Ascending aorta (tissue), 2 donors: ENCODE measurements around the gene KLF2. TPM values are rescaled to one million over a fixed set of nuclear protein-coding genes. Genes with fewer than 3 reads are reported as not detected.

Experiments used
- DNase-seq, 2 donors: peaks; one replicate each; pipeline ENCODE4 v3.0.0-alpha.2; 2019; ENCODE audit warnings: low spot score in 2 of 2
- H3K27ac ChIP-seq, 2 donors: fragments of 200-600 bp; sonication (generic); one replicate each; pipeline ENCODE4 v1.5.1; 2016 to 2017; ENCODE audit warnings: mild to moderate bottlenecking in 1 of 2
- H3K27me3 ChIP-seq: fragments of 200-600 bp; sonication (generic); one replicate; pipeline ENCODE4 v1.5.1; 2017
- H3K36me3 ChIP-seq, 2 donors: fragments of 200-600 bp; sonication (generic); one replicate each; pipeline ENCODE4 v1.5.1; 2016
- H3K4me1 ChIP-seq, 2 donors: fragments of 200-600 bp; sonication (generic); one replicate each; pipeline ENCODE4 v1.5.1; 2016 to 2017; ENCODE audit warnings: mild to moderate bottlenecking in 1 of 2
- H3K4me3 ChIP-seq, 2 donors: fragments of 200-600 bp; sonication (generic); one replicate each; pipeline ENCODE4 v1.5.1; 2016 to 2017; ENCODE audit warnings: mild to moderate bottlenecking in 1 of 2
- H3K9me3 ChIP-seq, 2 donors: fragments of 200-600 bp; sonication (generic); one replicate each; pipeline ENCODE4 v1.5.1; 2016
- intact Hi-C: fragments of 100-400 bp; cut with DNase I; formaldehyde crosslinking; loops from one replicate; pipeline ENCODE4 v1.15.1; 2023
- total RNA-seq: library from RNA; depleted of rRNA; stranded (reverse); fragments of >200 nt; gene quantifications from one replicate; pipeline ENCODE4 v1.1.0, GENCODE V29; 2016
- TF ChIP-seq, protein P1 (sequence below), 3 experiments: fragments of 200-600 bp in 2 of 3; fragments of 450-650 bp in 1 of 3; sonication (generic) in 2 of 3; IDR thresholded peaks; one replicate each; pipeline ENCODE4 v1.5.1; 2016 to 2019; ENCODE audit warnings: antibody characterized with exemption in 3 of 3, mild to moderate bottlenecking in 1 of 3, moderate library complexity in 1 of 3

Gene KLF2
- total RNA-seq, 1 donor from 2014 or later = 281 TPM

DNA sequence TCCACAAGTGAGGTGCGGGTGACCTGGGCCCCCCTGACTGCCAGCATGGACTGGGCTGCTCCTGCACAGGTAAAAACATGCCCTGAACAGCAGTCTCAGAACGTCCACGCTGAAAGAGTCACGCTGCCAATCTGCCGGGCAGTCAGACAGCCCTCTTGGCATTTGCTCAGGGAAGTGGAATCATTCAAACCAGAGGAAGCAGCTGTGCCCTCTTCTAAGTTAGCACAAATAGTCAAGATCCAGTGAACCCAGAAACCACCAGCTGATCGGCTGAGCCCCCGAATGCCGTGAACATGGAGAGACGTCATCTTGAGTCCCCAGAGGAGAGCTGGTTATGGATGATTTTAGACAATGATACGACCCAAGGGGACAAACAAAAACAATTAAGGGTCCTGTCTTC is 34.4 kb downstream of the KLF2 start:
- no peaks in the 10 kb centered on the region for H3K9me3 ChIP-seq
- no peak for DNase-seq
- no peak overlapping the region for H3K4me3 ChIP-seq
- TF ChIP-seq, protein P1, sequence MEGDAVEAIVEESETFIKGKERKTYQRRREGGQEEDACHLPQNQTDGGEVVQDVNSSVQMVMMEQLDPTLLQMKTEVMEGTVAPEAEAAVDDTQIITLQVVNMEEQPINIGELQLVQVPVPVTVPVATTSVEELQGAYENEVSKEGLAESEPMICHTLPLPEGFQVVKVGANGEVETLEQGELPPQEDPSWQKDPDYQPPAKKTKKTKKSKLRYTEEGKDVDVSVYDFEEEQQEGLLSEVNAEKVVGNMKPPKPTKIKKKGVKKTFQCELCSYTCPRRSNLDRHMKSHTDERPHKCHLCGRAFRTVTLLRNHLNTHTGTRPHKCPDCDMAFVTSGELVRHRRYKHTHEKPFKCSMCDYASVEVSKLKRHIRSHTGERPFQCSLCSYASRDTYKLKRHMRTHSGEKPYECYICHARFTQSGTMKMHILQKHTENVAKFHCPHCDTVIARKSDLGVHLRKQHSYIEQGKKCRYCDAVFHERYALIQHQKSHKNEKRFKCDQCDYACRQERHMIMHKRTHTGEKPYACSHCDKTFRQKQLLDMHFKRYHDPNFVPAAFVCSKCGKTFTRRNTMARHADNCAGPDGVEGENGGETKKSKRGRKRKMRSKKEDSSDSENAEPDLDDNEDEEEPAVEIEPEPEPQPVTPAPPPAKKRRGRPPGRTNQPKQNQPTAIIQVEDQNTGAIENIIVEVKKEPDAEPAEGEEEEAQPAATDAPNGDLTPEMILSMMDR (IDR thresholded peaks at IDR 0.05) = no peak
- intact Hi-C loops = no loop called here
- no peaks in the 10 kb centered on the region for H3K4me1 ChIP-seq
- no peak overlapping the region for H3K27ac ChIP-seq
- no peaks in the 10 kb centered on the region for H3K27me3 ChIP-seq
- peaks cover 0 to 8% of the 10 kb centered on the region in 2 donors for H3K36me3 ChIP-seq

DNA sequence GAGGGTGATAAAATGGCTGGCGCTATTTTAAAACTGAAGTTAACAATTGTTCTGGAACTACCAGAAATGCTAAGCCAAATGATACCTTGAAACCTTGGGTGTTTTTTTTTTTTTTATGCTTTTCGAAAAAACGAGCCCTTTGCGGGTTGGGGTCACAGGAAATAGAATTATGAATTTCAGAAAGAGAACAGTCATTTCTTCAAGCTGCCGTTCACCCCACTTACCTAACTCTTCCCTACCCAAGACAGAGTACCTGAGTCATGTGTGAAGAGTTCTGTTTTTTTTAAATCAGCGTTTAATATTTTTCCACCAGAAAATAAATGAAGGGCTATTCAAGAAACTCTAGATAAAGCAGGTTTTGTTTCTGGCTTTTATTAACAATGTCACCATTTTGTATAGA is 35.3 kb downstream of the KLF2 start:
- Histone ChIP-seq H3K4me1 (no peaks in the 10 kb centered on the region), H3K27me3 (no peaks in the 10 kb centered on the region), H3K27ac (no peak overlapping the region), H3K4me3 (no peak overlapping the region), H3K9me3 (no peaks in the 10 kb centered on the region), H3K36me3 (peaks cover 0 to 8% of the 10 kb centered on the region in 2 donors)
- no peak for DNase-seq
- intact Hi-C loops = no loop called here
- TF ChIP-seq, protein P1 (IDR thresholded peaks at IDR 0.05) = no peak

DNA sequence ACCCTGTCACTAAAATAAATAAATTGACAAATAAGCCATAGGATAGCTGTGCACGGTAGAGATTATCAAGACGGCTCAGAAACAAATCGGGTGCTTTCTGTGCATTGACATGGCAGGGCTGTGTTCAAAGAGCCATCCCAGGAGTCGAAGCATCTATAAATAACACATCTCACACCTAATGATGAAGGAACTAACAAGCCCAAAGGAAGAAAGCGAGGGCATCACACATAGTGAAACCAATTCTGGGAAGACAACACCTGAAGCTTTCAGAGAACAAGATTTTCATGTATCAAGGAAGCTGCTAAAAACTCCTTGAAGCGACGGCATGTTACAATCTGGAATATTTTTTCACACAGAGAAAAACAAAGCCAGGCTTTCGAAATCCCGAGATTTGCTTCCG is 36.1 kb downstream of the KLF2 start:
- Histone ChIP-seq H3K4me3 (no peak overlapping the region), H3K27ac (no peak overlapping the region), H3K9me3 (no peaks in the 10 kb centered on the region), H3K27me3 (no peaks in the 10 kb centered on the region), H3K4me1 (no peaks in the 10 kb centered on the region), H3K36me3 (peaks cover 0 to 6% of the 10 kb centered on the region in 2 donors)
- intact Hi-C loops = no loop called here
- TF ChIP-seq, protein P1 (IDR thresholded peaks at IDR 0.05) = no peak
- DNase-seq = no peak

DNA sequence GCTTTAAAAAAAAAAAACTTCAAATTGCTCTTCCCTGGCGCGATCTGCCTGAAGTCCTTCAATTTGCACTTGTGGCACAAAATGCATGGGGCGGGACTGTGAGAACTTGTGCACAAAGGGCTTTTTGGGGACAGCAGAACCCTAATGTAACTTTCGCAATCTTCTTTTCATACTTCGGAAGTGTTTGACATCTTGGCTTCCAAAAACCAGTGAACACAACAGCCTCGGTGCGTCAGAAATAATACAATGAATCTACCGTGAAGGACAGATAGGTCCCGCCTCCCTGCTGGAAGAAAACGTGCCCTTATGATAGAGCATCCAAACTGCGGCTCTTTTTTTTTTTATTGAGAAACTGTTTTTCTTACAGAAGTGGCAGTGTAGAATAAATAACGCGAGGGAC is 36.6 kb downstream of the KLF2 start:
- H3K27me3 ChIP-seq = no peaks in the 10 kb centered on the region
- H3K27ac ChIP-seq = no peak overlapping the region
- no peak overlapping the region for H3K4me3 ChIP-seq
- intact Hi-C loops = no loop called here
- no peaks in the 10 kb centered on the region for H3K4me1 ChIP-seq
- peaks cover 0 to 6% of the 10 kb centered on the region in 2 donors for H3K36me3 ChIP-seq
- no peaks in the 10 kb centered on the region for H3K9me3 ChIP-seq
- no peak for DNase-seq
- TF ChIP-seq, protein P1 (IDR thresholded peaks at IDR 0.05) = no peak

DNA sequence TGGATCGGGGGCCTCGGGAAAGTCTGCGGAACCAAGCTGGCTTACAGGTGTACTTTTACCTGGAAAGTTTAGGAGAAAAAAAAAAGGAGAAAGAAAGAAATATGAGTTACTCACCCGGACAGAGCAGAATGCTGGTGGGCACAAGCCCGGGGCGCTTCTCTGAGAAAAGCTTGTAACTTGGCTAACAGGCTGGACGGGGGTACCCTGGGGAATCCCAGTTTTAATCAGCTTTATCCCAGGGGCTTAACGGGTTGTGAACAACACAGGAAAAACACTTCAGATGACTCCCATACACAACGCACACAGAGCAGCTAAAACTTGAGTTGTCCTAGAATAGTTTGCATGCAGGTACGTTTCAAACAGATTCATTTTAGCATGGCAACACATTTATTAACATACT is 37.3 kb downstream of the KLF2 start:
- DNase-seq = no peak
- TF ChIP-seq, protein P1 (IDR thresholded peaks at IDR 0.05) = no peak
- intact Hi-C loops = no loop called here
- Histone ChIP-seq H3K4me3 (no peak overlapping the region), H3K27me3 (no peaks in the 10 kb centered on the region), H3K4me1 (no peaks in the 10 kb centered on the region), H3K9me3 (no peaks in the 10 kb centered on the region), H3K36me3 (peaks cover 0 to 6% of the 10 kb centered on the region in 2 donors), H3K27ac (no peak overlapping the region)
